ENCODE measurements around the gene GPHN.
A peak's percentile ranks its signal among the peaks of the same experiment; 100 is the strongest.

GPHN gene

GRCh38 chr14:66603945-66604344 is 96.0 kb downstream of the GPHN start:
- TF ChIP-seq, protein P1, sequence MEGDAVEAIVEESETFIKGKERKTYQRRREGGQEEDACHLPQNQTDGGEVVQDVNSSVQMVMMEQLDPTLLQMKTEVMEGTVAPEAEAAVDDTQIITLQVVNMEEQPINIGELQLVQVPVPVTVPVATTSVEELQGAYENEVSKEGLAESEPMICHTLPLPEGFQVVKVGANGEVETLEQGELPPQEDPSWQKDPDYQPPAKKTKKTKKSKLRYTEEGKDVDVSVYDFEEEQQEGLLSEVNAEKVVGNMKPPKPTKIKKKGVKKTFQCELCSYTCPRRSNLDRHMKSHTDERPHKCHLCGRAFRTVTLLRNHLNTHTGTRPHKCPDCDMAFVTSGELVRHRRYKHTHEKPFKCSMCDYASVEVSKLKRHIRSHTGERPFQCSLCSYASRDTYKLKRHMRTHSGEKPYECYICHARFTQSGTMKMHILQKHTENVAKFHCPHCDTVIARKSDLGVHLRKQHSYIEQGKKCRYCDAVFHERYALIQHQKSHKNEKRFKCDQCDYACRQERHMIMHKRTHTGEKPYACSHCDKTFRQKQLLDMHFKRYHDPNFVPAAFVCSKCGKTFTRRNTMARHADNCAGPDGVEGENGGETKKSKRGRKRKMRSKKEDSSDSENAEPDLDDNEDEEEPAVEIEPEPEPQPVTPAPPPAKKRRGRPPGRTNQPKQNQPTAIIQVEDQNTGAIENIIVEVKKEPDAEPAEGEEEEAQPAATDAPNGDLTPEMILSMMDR (conservative IDR thresholded peaks at IDR 0.05; ENCODE audit: control insufficient read depth, insufficient read depth, low read depth, low read length), result no peak
- H3K4me3 ChIP-seq (ENCODE audit: control insufficient read depth, low read depth, low read length), result no peak overlapping the region
- DNase-seq (ENCODE audit: low read depth), result no peak

DNA sequence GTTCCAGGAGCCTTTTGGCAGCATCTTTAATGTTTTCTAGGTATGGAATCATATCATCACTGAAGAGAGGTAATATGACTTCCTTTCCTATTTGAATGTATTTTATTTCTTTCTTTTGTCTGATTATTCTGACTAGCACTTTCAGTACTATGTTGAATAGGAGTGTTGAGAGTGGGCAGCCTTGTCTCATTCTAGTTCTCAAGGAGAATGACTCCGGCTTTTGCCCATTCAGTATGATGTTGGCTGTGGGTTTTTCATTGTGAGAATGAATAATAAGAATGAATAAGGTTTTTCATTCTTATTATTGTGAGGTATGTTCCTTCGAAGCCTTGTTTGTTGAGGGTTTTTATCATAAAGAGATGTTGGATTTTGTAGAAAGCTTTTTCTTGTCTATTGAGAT is 98.9 kb downstream of the GPHN start:
- TF ChIP-seq, protein P1 (conservative IDR thresholded peaks at IDR 0.05; ENCODE audit: control insufficient read depth, insufficient read depth, low read depth, low read length), result no peak
- DNase-seq (ENCODE audit: low read depth), result no peak
- no peak overlapping the region for H3K4me3 ChIP-seq (ENCODE audit: control insufficient read depth, low read depth, low read length)

DNA sequence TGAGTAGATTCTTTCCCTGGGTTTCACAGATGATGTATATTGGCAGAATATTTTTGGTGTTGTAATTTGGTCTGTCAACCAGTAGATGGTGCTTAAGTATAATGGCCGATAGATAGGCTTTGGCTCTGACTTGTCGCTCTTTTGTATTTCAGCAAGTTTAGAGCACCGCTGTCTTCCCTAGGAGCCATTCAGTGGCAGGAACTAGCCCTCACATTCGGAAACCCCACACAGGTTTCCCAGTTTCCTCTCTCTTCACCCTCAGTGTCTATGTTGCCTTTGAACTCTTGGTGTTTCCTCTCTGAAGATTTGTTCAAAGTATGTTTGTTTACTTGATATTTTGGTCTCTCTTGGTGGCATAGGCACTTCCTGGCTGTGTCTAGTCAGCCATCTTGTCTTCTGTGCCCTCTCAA is 102.2 kb downstream of the GPHN start:
- peak; percentile 29 for DNase-seq (ENCODE audit: low read depth)
- TF ChIP-seq, protein P1 (conservative IDR thresholded peaks at IDR 0.05; ENCODE audit: control insufficient read depth, insufficient read depth, low read depth, low read length), result peak; percentile 58
- H3K4me3 ChIP-seq (ENCODE audit: control insufficient read depth, low read depth, low read length), result no peak overlapping the region

GRCh38 chr14:66613344-66613743 is 105.4 kb downstream of the GPHN start:
- TF ChIP-seq, protein P1 (conservative IDR thresholded peaks at IDR 0.05; ENCODE audit: control insufficient read depth, insufficient read depth, low read depth, low read length), result no peak
- H3K4me3 ChIP-seq (ENCODE audit: control insufficient read depth, low read depth, low read length), result no peak overlapping the region
- DNase-seq (ENCODE audit: low read depth), result no peak

- H3K4me3 ChIP-seq (ENCODE audit: control insufficient read depth, low read depth, low read length), result no peak overlapping the region
- TF ChIP-seq, protein P1 (conservative IDR thresholded peaks at IDR 0.05; ENCODE audit: control insufficient read depth, insufficient read depth, low read depth, low read length), result no peak
These were observed 112.0 kb downstream of the GPHN start for GRCh38 chr14:66619952-66620351.

GRCh38 chr14:66623838-66624237 is 115.9 kb downstream of the GPHN start:
- TF ChIP-seq, protein P1 (conservative IDR thresholded peaks at IDR 0.05; ENCODE audit: control insufficient read depth, insufficient read depth, low read depth, low read length), result no peak
- no peak for DNase-seq (ENCODE audit: low read depth)
- H3K4me3 ChIP-seq (ENCODE audit: control insufficient read depth, low read depth, low read length), result no peak overlapping the region

More at GRCh38 chr14:66619952-66620351, 112.0 kb downstream of the GPHN start:
- no peak for DNase-seq (ENCODE audit: low read depth)

DNA sequence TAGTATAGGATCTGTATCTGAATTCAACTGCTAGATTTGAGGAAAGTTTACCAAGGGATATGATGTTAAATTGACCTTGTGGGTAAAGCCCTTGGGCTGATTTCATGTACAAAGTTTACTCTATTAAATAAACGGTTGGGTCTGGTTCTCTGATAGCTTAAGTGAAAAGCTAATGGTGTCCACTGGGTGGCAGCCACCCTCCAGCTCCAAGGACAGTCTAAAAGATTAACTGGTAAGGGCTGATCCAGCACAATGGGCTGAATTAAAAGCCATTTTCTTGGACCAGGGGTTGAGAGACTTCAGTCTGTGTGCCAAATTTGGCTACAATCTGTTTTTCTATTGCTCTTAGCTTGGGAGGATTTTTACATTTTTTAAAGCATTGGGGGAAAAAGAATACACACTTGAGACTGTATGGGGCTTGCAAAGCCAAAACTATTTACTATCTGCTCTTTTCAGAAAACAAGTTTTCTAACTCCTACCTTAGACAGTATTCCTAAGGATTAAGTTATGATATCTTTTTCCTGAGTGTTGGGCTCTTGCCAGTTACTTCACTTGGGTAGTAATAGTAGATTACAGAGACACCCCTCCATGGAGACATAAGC is 116.5 kb downstream of the GPHN start:
- H3K4me3 ChIP-seq (ENCODE audit: control insufficient read depth, low read depth, low read length), result no peak overlapping the region
- TF ChIP-seq, protein P1 (conservative IDR thresholded peaks at IDR 0.05; ENCODE audit: control insufficient read depth, insufficient read depth, low read depth, low read length), result peak; percentile 73
- DNase-seq (ENCODE audit: low read depth), result peak; percentile 71
